Activated gamma-delta T cell (primary cell): Measurements from ENCODE around the gene NPFFR2.
"Not testable (repeated sequence)": the region's sequence is repeated elsewhere in the genome, so short reads cannot be mapped to it uniquely, and the experiment has no call there.

Experiments used
- DNase-seq: peaks from one replicate; lab custom pipeline; 2025; lab: John Stamatoyannopoulos, UW

NPFFR2 gene

GRCh38 chr4:72111863-72112262, 80.1 kb downstream of the NPFFR2 start:
- DNase-seq = no peak

GRCh38 chr4:72112514-72113156, 80.8 kb downstream of the NPFFR2 start:
- no peak for DNase-seq

- DNase-seq = no peak
Measured at GRCh38 chr4:72118017-72118416, 86.2 kb downstream of the NPFFR2 start.

- DNase-seq = no peak
Measured at GRCh38 chr4:72119946-72120345, 88.1 kb downstream of the NPFFR2 start.

- no peak for DNase-seq
Measured at GRCh38 chr4:72128741-72129140, 96.9 kb downstream of the NPFFR2 start.

GRCh38 chr4:72136429-72136828, 104.6 kb downstream of the NPFFR2 start:
- no peak for DNase-seq

- not testable (repeated sequence) for DNase-seq
Measured at GRCh38 chr4:72139997-72140396, 108.2 kb downstream of the NPFFR2 start.

GRCh38 chr4:72144241-72144640, 112.4 kb downstream of the NPFFR2 start:
- no peak for DNase-seq

GRCh38 chr4:72152731-72153130, 120.9 kb downstream of the NPFFR2 start:
- DNase-seq = no peak

- not testable (repeated sequence) for DNase-seq
Measured at GRCh38 chr4:72153634-72154033, 121.8 kb downstream of the NPFFR2 start.

GRCh38 chr4:72169285-72169684, 137.5 kb downstream of the NPFFR2 start:
- not testable (repeated sequence) for DNase-seq

GRCh38 chr4:72169861-72170260, 138.1 kb downstream of the NPFFR2 start:
- no peak for DNase-seq

GRCh38 chr4:72171761-72172160, 140.0 kb downstream of the NPFFR2 start:
- no peak for DNase-seq

- no peak for DNase-seq
Measured at GRCh38 chr4:72179342-72179741, 147.5 kb downstream of the NPFFR2 start.

- DNase-seq = no peak
Measured at GRCh38 chr4:72186714-72187113, 154.9 kb downstream of the NPFFR2 start.

- no peak for DNase-seq
Measured at GRCh38 chr4:72194046-72194445, 162.2 kb downstream of the NPFFR2 start.

- no peak for DNase-seq
Measured at GRCh38 chr4:72194453-72194852, 162.7 kb downstream of the NPFFR2 start.
